SW480 (cell line): ENCODE results near the gene PRM1.
"Not testable (repeated sequence)": the region's sequence is repeated elsewhere in the genome, so short reads cannot be mapped to it uniquely, and the experiment has no call there.

Source experiments
- DNase-seq: peaks from one replicate; pipeline ENCODE4 v3.0.0-alpha.2; 2016; ENCODE audit warnings: low spot score

PRM1 gene

GRCh38 chr16:11298143-11298900 lies 17.2 kb upstream of the PRM1 start:
- no peak for DNase-seq

- DNase-seq: peak; percentile 52
These were observed 16.5 kb upstream of the PRM1 start for GRCh38 chr16:11297492-11298142.

- DNase-seq: no peak
These were observed 15.8 kb upstream of the PRM1 start for GRCh38 chr16:11296706-11297491.

GRCh38 chr16:11296351-11296705 lies 15.2 kb upstream of the PRM1 start:
- DNase-seq: no peak

GRCh38 chr16:11295672-11296071 lies 14.5 kb upstream of the PRM1 start:
- DNase-seq: no peak

GRCh38 chr16:11292076-11292748 lies 11.1 kb upstream of the PRM1 start:
- DNase-seq: no peak

- no peak for DNase-seq
These were observed 10.1 kb upstream of the PRM1 start for GRCh38 chr16:11291091-11291703.

GRCh38 chr16:11290102-11290893 lies 9.2 kb upstream of the PRM1 start:
- DNase-seq: no peak

GRCh38 chr16:11289696-11290095 lies 8.6 kb upstream of the PRM1 start:
- not testable (repeated sequence) for DNase-seq

- no peak for DNase-seq
These were observed 8.1 kb upstream of the PRM1 start for GRCh38 chr16:11289202-11289601.

- DNase-seq: no peak
These were observed 4.7 kb upstream of the PRM1 start for GRCh38 chr16:11285842-11286241.

GRCh38 chr16:11283820-11284248 lies 2.7 kb upstream of the PRM1 start:
- DNase-seq: no peak

GRCh38 chr16:11278681-11279628 lies 2.2 kb downstream of the PRM1 start:
- no peak for DNase-seq

- no peak for DNase-seq
These were observed 3.4 kb downstream of the PRM1 start for GRCh38 chr16:11277607-11278337.

- no peak for DNase-seq
These were observed 4.1 kb downstream of the PRM1 start for GRCh38 chr16:11276896-11277593.

GRCh38 chr16:11276143-11276895 lies 4.8 kb downstream of the PRM1 start, which contains the start of gene PRM2:
Gene PRM2, minus strand, starts transcription at chr16:11276480. Its CDS starts 110 bp downstream, at chr16:11276370.
- DNase-seq: no peak

GRCh38 chr16:11274964-11275363 lies 6.2 kb downstream of the PRM1 start:
- DNase-seq: no peak
